PC-9 (cell line): ENCODE measurements around the gene PGAP6. TPM values are rescaled to one million over a fixed set of nuclear protein-coding genes. Genes with fewer than 3 reads are reported as not detected.

Experiments
- BruUV-seq: library from RNA; stranded (reverse); fragments of 400-500 nt; replicated peaks from 2 replicates; lab custom pipeline; 2021; lab: Mats Ljungman, UMichigan
- CTCF ChIA-PET: fragments of 300-600 bp; sonication (Branson Sonifier 250); formaldehyde crosslinking; loops from one replicate; lab custom pipeline; 2022; ENCODE audit warnings: antibody characterized with exemption; lab: Charles Lee
- POLR2A ChIA-PET: fragments of 300-600 bp; sonication (Branson Sonifier 250); formaldehyde crosslinking; loops from one replicate; lab custom pipeline; 2022; ENCODE audit warnings: antibody characterized with exemption; ENCODE audit not compliant: unreplicated experiment; lab: Charles Lee
- DNase-seq, 2 experiments: peaks; one replicate each; pipeline versions ENCODE4 v3.0.0 to v3.0.0-alpha.2; 2015 to 2022; ENCODE audit warnings: mixed read lengths in 1 of 2
- H2AFZ ChIP-seq: fragments of 200-600 bp; sonication (generic); 2 replicates; pipeline ENCODE4 v1.8.1; 2017; ENCODE audit warnings: antibody characterized with exemption
- H3F3A ChIP-seq: fragments of 200-600 bp; sonication (generic); 2 replicates; pipeline ENCODE4 v1.8.1; 2017; ENCODE audit warnings: antibody characterized with exemption, mild to moderate bottlenecking, low read depth; ENCODE audit not compliant: insufficient read depth
- H3K27ac ChIP-seq: fragments of 200-600 bp; sonication (generic); 2 replicates; pipeline ENCODE4 v1.6.1; 2016; ENCODE audit warnings: mixed run types
- H3K27me3 ChIP-seq: fragments of 200-600 bp; sonication (generic); 2 replicates; pipeline ENCODE4 v1.6.1; 2016; ENCODE audit warnings: low read depth, mixed run types; ENCODE audit not compliant: insufficient read depth
- H3K36me3 ChIP-seq: fragments of 200-600 bp; sonication (generic); 2 replicates; pipeline ENCODE4 v1.6.1; 2016; ENCODE audit warnings: low read depth, mixed run types
- H3K4me1 ChIP-seq: fragments of 200-600 bp; sonication (generic); replicated peaks from 2 replicates; pipeline ENCODE4 v1.6.1; 2016; ENCODE audit warnings: mixed run types; ENCODE audit not compliant: insufficient read depth
- H3K4me2 ChIP-seq: fragments of 200-600 bp; sonication (generic); 2 replicates; pipeline ENCODE4 v1.6.1; 2017; ENCODE audit warnings: mixed run types
- H3K4me3 ChIP-seq: fragments of 200-600 bp; sonication (generic); 2 replicates; pipeline ENCODE4 v1.6.1; 2016; ENCODE audit warnings: mixed run types
- H3K79me2 ChIP-seq: fragments of 200-600 bp; sonication (generic); 2 replicates; pipeline ENCODE4 v1.6.1; 2017; ENCODE audit warnings: low read depth, mixed run types
- H3K9me2 ChIP-seq: fragments of 200-600 bp; sonication (generic); 2 replicates; pipeline ENCODE4 v1.8.1; 2017; ENCODE audit warnings: mild to moderate bottlenecking; ENCODE audit not compliant: insufficient read depth
- H3K9me3 ChIP-seq: fragments of 200-600 bp; sonication (generic); 2 replicates; pipeline ENCODE4 v1.8.1; 2016; ENCODE audit warnings: low read depth; ENCODE audit not compliant: insufficient read depth
- H4K20me1 ChIP-seq: fragments of 200-600 bp; sonication (generic); 2 replicates; pipeline ENCODE4 v1.8.1; 2017; ENCODE audit not compliant: insufficient read depth
- EZH2 ChIP-seq: fragments of 200-600 bp; sonication (generic); IDR thresholded peaks from 2 replicates; pipeline ENCODE4 v1.8.0; 2017; ENCODE audit warnings: antibody characterized with exemption, low read depth
- intact Hi-C: fragments of 100-400 bp; cut with micrococcal nuclease; formaldehyde crosslinking; loops from one replicate; pipeline ENCODE4 v1.10.0; 2022; ENCODE audit not compliant: unreplicated experiment
- total RNA-seq: library from RNA; stranded (reverse); gene quantifications from 2 replicates; pipeline ENCODE4 v1.2.3, GENCODE V29; 2021
- TF ChIP-seq, protein P1 (sequence below): fragments of 200-600 bp; sonication (generic); conservative IDR thresholded peaks from 2 replicates; pipeline ENCODE4 v1.6.1; 2017; ENCODE audit warnings: mixed run types, antibody characterized with exemption, mild to moderate bottlenecking, moderate library complexity

Gene PGAP6
- total RNA-seq, 1 experiment from 2014 or later: 45.6 TPM

DNA sequence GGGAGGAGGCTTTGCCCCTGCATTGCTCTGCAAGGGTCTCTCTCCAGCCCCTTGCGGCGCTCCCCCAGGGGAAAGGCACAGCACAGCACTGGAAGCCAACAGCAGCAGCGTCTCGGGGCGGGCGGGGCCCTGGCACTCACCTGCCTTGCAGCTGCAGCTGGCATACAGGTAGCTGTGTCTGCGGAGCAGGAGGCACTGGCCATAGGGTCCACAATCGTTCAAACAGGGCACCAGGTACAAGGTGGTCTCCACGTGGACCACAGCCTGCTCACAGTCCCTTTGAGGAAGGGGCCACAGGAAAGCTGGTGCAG lies 7.2 kb downstream of the PGAP6 start:
- POLR2A ChIA-PET: no interaction called here
- no peak for DNase-seq

DNA sequence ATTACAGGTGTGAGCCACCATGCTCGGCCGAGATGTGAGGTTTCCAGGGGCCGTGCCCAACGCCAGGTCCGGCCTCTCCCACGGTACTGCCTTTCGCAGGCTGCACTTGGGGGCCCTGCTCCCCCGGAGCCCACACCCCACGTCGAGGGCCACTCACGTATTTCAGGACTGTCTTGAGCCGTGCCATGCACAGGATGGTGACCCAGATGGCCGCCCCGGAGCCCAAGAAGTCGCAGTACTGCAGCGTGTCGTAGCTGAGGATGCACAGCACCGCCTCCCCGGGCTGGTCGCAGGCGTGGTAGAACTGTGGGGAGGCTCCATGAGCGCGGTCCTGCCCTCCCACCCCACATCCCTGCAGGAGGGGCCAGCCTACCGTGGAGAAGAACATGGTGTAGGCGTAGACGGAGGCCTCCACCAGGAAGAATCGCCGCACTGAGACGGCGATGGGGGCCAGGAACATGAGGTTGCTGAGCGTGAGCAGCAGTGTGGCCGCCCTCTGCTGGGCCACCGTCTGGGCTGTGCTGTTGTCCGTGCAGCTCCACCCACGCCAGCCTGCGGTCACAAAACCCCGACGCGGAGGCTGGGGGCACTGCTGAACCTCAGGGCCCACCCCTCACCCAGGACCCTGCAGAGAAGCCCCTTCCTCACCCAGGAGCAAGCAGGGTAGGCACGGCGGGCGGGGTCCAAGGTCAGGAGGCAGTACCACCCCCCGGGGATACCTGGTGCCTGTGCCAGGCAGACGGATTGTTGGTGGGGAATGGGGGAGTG lies 7.7 kb downstream of the PGAP6 start:
- Histone ChIP-seq H3F3A (peaks cover 4% of the 10 kb centered on the region; the same call in 1 of the 2 replicates), H3K4me3 (no peak overlapping the region), H3K4me1 (peaks cover 5% of the 10 kb centered on the region; the same call in 1 of the 2 replicates), H4K20me1 (no peaks in the 10 kb centered on the region), H3K27me3 (no peaks in the 10 kb centered on the region), H3K79me2 (no peaks in the 10 kb centered on the region), H3K27ac (no peak overlapping the region), H3K36me3 (no peaks in the 10 kb centered on the region), H3K4me2 (no peak overlapping the region), H3K9me2 (no peaks in the 10 kb centered on the region), H3K9me3 (no peaks in the 10 kb centered on the region), H2AFZ (no peak overlapping the region)
- TF ChIP-seq, protein P1, sequence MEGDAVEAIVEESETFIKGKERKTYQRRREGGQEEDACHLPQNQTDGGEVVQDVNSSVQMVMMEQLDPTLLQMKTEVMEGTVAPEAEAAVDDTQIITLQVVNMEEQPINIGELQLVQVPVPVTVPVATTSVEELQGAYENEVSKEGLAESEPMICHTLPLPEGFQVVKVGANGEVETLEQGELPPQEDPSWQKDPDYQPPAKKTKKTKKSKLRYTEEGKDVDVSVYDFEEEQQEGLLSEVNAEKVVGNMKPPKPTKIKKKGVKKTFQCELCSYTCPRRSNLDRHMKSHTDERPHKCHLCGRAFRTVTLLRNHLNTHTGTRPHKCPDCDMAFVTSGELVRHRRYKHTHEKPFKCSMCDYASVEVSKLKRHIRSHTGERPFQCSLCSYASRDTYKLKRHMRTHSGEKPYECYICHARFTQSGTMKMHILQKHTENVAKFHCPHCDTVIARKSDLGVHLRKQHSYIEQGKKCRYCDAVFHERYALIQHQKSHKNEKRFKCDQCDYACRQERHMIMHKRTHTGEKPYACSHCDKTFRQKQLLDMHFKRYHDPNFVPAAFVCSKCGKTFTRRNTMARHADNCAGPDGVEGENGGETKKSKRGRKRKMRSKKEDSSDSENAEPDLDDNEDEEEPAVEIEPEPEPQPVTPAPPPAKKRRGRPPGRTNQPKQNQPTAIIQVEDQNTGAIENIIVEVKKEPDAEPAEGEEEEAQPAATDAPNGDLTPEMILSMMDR: no peak
- TF ChIP-seq EZH2: no peak
- CTCF ChIA-PET: no interaction called here
- intact Hi-C loops: no loop called here
- POLR2A ChIA-PET: no interaction called here
- no peak for DNase-seq
- no TSS peak for BruUV-seq

More for the DNA sequence above, 7.2 kb downstream of the PGAP6 start:
- no TSS peak for BruUV-seq
- Histone ChIP-seq H3K4me3 (no peak overlapping the region), H3K27ac (no peak overlapping the region), H3K9me3 (no peaks in the 10 kb centered on the region), H2AFZ (no peak overlapping the region), H3K79me2 (no peaks in the 10 kb centered on the region), H4K20me1 (no peaks in the 10 kb centered on the region), H3K9me2 (no peaks in the 10 kb centered on the region), H3K4me1 (peaks cover 5% of the 10 kb centered on the region; the same call in 1 of the 2 replicates), H3K36me3 (no peaks in the 10 kb centered on the region), H3F3A (no peaks in the 10 kb centered on the region; the same call in 1 of the 2 replicates), H3K4me2 (no peak overlapping the region), H3K27me3 (no peaks in the 10 kb centered on the region)
- no peak for TF ChIP-seq EZH2
- TF ChIP-seq, protein P1: no peak
- intact Hi-C loops: no loop called here
- CTCF ChIA-PET: no interaction called here

DNA sequence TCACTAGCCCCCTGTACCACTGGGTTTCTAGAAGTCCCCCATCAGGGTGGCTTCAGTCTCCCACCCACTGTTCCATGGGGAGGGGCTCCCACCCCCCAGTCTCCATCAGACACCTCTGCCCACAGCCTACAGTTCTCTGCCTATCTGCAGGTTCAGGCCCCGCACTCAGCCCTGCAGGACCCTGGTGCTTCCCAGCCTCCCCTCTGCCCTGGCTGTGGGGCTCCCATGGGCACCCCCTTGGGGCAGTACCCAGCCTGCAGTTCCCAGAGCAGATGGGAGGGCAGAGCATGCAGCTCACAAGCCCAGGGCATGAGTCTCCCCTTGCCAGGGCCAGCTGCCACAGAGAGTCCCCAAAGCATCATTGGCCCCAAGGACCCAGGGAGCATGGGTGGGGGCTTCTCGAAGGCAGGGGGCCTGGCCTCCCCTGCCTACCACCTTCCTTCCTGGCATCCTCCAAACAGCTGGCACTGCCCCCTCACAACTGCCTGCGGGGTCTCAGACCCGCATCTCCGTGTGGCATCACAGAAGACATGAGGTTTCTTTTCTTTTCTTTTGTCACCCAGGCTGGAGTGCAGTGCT lies 8.7 kb downstream of the PGAP6 start:
- no peak for DNase-seq
- Histone ChIP-seq H4K20me1 (no peaks in the 10 kb centered on the region), H3K36me3 (no peaks in the 10 kb centered on the region), H2AFZ (no peak overlapping the region), H3K4me2 (no peak overlapping the region), H3K4me1 (peaks cover 5% of the 10 kb centered on the region; the same call in 1 of the 2 replicates), H3K9me3 (no peaks in the 10 kb centered on the region), H3F3A (peaks cover 7% of the 10 kb centered on the region; the same call in 1 of the 2 replicates), H3K27ac (no peak overlapping the region), H3K9me2 (no peaks in the 10 kb centered on the region), H3K79me2 (no peaks in the 10 kb centered on the region), H3K27me3 (no peaks in the 10 kb centered on the region), H3K4me3 (no peak overlapping the region)
- no TSS peak for BruUV-seq
- TF ChIP-seq, protein P1: no peak
- TF ChIP-seq EZH2: no peak
- intact Hi-C loops: no loop called here
- CTCF ChIA-PET: no interaction called here
- POLR2A ChIA-PET: no interaction called here
